ENCODE data around the gene PTK7.

GRCh38 chr6:43076464-43077332 lies 584 bp downstream of the PTK7 start:
- TF ChIP-seq CTCF (IDR thresholded peaks at IDR 0.05; ENCODE audit: low read depth, low read length) (no peak), EZH2phosphoT487 (IDR thresholded peaks at IDR 0.05; ENCODE audit: low read depth) (no peak)
